HUES6 (cell line): ENCODE data around the gene GRM8.

Source experiments
- H3K27ac ChIP-seq: 2 replicates; pipeline ENCODE4 v1.7.0; 2013; ENCODE audit warnings: low read depth, mild to moderate bottlenecking, low read length, inconsistent platforms
- H3K27me3 ChIP-seq: 2 replicates; pipeline ENCODE4 v1.6.1; 2013; ENCODE audit warnings: low read length; ENCODE audit not compliant: control insufficient read depth, insufficient read depth
- H3K36me3 ChIP-seq: 2 replicates; pipeline ENCODE4 v1.6.1; 2013; ENCODE audit warnings: low read length; ENCODE audit not compliant: control insufficient read depth, insufficient read depth
- H3K4me1 ChIP-seq: 2 replicates; pipeline ENCODE4 v1.6.1; 2013; ENCODE audit warnings: low read length; ENCODE audit not compliant: control insufficient read depth, insufficient read depth
- H3K4me3 ChIP-seq: 2 replicates; pipeline ENCODE4 v1.5.1; 2013; ENCODE audit warnings: low read depth, low read length
- H3K9ac ChIP-seq: one replicate; pipeline ENCODE4 v1.6.1; 2013; ENCODE audit warnings: mild to moderate bottlenecking, low read length
- H3K9me3 ChIP-seq: 2 replicates; pipeline ENCODE4 v1.6.1; 2013; ENCODE audit warnings: low read depth, low read length; ENCODE audit not compliant: control insufficient read depth, insufficient read depth

GRM8 gene

DNA sequence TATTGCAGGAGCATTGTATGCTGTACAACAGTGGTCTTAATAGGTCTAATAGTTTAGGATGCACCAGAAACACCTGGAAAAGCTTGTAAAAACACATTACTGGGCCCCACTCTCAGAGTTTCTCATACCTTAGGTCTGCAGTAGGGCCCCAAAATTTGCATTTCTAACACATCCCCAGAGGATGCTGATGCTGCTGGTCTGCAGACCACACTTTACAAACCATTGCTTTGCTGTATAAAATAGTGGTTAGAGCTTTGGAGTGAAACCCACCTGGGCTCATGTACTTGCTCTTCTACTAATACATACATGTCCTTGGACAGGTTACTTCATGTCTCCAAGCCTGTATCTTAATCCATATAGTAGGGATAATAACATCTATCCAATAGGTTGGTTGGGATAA, 279.7 kb downstream of the GRM8 start:
- H3K4me3 ChIP-seq = no peak overlapping the region
- no peak overlapping the region for H3K27ac ChIP-seq
- H3K9ac ChIP-seq = no peak overlapping the region
- no peaks in the 10 kb centered on the region for H3K27me3 ChIP-seq
- no peaks in the 10 kb centered on the region for H3K4me1 ChIP-seq
- H3K36me3 ChIP-seq = no peaks in the 10 kb centered on the region
- no peaks in the 10 kb centered on the region for H3K9me3 ChIP-seq

GRCh38 chr7:126972571-126972970, 280.2 kb downstream of the GRM8 start:
- Histone ChIP-seq H3K4me1 (no peaks in the 10 kb centered on the region), H3K27ac (no peak overlapping the region)

DNA sequence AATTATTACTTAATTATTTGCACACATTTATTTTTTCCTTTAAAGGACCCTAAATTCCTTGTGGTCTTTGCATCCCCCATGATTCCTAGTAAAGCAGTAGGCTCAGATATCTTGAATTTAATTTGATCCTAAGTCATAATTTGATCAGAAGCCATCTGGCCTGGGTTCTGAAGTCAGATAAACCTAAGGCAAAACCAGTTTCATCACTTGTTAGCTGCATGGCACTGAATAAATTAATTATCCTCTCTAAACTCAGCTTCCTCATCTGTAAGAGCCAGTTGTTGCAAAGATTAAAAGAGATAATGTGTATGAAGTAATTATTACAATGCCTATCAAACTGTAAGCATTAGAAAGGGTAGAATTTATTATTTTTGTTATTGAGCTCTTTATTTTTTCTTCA, 293.1 kb downstream of the GRM8 start:
- H3K9me3 ChIP-seq = no peaks in the 10 kb centered on the region
- H3K4me1 ChIP-seq = no peaks in the 10 kb centered on the region
- H3K27ac ChIP-seq = no peak overlapping the region
- no peak overlapping the region for H3K4me3 ChIP-seq
- H3K9ac ChIP-seq = no peak overlapping the region
- H3K36me3 ChIP-seq = no peaks in the 10 kb centered on the region
- no peaks in the 10 kb centered on the region for H3K27me3 ChIP-seq

More at GRCh38 chr7:126972571-126972970, 280.2 kb downstream of the GRM8 start:
- H3K9ac ChIP-seq = no peak overlapping the region
- H3K36me3 ChIP-seq = no peaks in the 10 kb centered on the region
- no peak overlapping the region for H3K4me3 ChIP-seq
- no peaks in the 10 kb centered on the region for H3K27me3 ChIP-seq
- no peaks in the 10 kb centered on the region for H3K9me3 ChIP-seq

GRCh38 chr7:126958367-126958766, 294.4 kb downstream of the GRM8 start:
- no peaks in the 10 kb centered on the region for H3K9me3 ChIP-seq
- no peak overlapping the region for H3K27ac ChIP-seq
- no peak overlapping the region for H3K9ac ChIP-seq
- no peaks in the 10 kb centered on the region for H3K27me3 ChIP-seq
- no peak overlapping the region for H3K4me3 ChIP-seq
- no peaks in the 10 kb centered on the region for H3K36me3 ChIP-seq
- no peaks in the 10 kb centered on the region for H3K4me1 ChIP-seq

- no peak overlapping the region for H3K4me3 ChIP-seq
Measured at GRCh38 chr7:126957443-126957842, 295.3 kb downstream of the GRM8 start.

GRCh38 chr7:126953461-126953860, 299.3 kb downstream of the GRM8 start:
- no peaks in the 10 kb centered on the region for H3K4me1 ChIP-seq

More at GRCh38 chr7:126957443-126957842, 295.3 kb downstream of the GRM8 start:
- Histone ChIP-seq H3K4me1 (no peaks in the 10 kb centered on the region), H3K36me3 (no peaks in the 10 kb centered on the region), H3K27ac (no peak overlapping the region), H3K9me3 (no peaks in the 10 kb centered on the region), H3K27me3 (no peaks in the 10 kb centered on the region), H3K9ac (no peak overlapping the region)

GRCh38 chr7:126948664-126949063, 304.1 kb downstream of the GRM8 start:
- H3K9ac ChIP-seq = no peak overlapping the region
- no peak overlapping the region for H3K4me3 ChIP-seq
- no peaks in the 10 kb centered on the region; the same call in 1 of the 2 replicates for H3K27me3 ChIP-seq
- no peak overlapping the region for H3K27ac ChIP-seq
- no peaks in the 10 kb centered on the region for H3K4me1 ChIP-seq
- H3K36me3 ChIP-seq = no peaks in the 10 kb centered on the region
- H3K9me3 ChIP-seq = no peaks in the 10 kb centered on the region

More at GRCh38 chr7:126953461-126953860, 299.3 kb downstream of the GRM8 start:
- Histone ChIP-seq H3K4me3 (no peak overlapping the region), H3K9me3 (no peaks in the 10 kb centered on the region), H3K27ac (no peak overlapping the region), H3K36me3 (no peaks in the 10 kb centered on the region), H3K9ac (no peak overlapping the region), H3K27me3 (no peaks in the 10 kb centered on the region)

- Histone ChIP-seq H3K9ac (no peak overlapping the region), H3K36me3 (no peaks in the 10 kb centered on the region), H3K27me3 (no peaks in the 10 kb centered on the region), H3K4me1 (no peaks in the 10 kb centered on the region), H3K9me3 (no peaks in the 10 kb centered on the region), H3K4me3 (no peak overlapping the region), H3K27ac (no peak overlapping the region)
Measured at GRCh38 chr7:126940723-126941307, 311.9 kb downstream of the GRM8 start.

- H3K9ac ChIP-seq = no peak overlapping the region
- H3K9me3 ChIP-seq = no peaks in the 10 kb centered on the region
- H3K27me3 ChIP-seq = no peaks in the 10 kb centered on the region; the same call in 1 of the 2 replicates
- H3K4me1 ChIP-seq = no peaks in the 10 kb centered on the region
- no peak overlapping the region for H3K4me3 ChIP-seq
- no peak overlapping the region for H3K27ac ChIP-seq
- no peaks in the 10 kb centered on the region for H3K36me3 ChIP-seq
Measured at GRCh38 chr7:126937171-126937570, 315.6 kb downstream of the GRM8 start.

DNA sequence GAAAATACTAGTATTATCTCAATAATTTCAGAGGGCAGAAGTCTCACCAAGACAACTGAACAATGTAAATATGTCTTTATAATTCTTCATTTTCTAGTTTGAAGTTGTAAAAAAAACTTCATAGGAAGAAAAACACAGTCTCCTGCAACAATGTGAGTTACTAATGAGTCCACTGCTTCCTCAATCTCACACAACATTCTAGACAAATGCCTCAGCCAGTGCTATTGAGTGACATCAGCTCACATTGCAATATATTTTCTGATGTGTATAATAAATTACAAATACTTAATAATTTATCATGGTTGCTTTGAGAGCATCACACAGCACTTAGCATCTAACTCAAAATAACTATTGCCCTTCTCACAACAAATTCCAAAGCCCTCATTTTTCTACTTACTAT, 321.2 kb downstream of the GRM8 start:
- H3K4me1 ChIP-seq = no peaks in the 10 kb centered on the region
- no peak overlapping the region for H3K9ac ChIP-seq
- no peaks in the 10 kb centered on the region; the same call in 1 of the 2 replicates for H3K27me3 ChIP-seq

DNA sequence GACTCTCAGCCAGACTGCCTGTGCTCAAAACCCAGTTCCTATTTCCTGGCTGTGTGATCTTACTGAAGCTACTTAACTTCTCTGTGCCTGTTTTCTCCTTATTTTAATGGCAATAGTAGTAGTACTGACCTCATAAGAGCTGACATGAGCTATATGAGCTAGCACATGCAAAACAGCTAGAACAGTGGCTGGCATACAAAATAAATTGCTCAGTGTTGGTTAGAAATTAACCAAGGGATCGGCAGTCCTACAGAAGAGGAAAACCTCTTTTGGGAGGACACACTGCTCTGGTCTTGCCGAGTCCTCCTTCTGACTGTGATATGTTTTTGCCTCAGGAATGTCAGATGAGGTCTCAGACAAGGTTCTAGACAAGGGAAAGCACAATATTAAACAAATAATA, 322.6 kb downstream of the GRM8 start:
- H3K4me1 ChIP-seq = no peaks in the 10 kb centered on the region
- no peaks in the 10 kb centered on the region for H3K9me3 ChIP-seq
- H3K27me3 ChIP-seq = no peaks in the 10 kb centered on the region; the same call in 1 of the 2 replicates
- no peak overlapping the region for H3K27ac ChIP-seq
- no peaks in the 10 kb centered on the region for H3K36me3 ChIP-seq
- H3K9ac ChIP-seq = no peak overlapping the region
- H3K4me3 ChIP-seq = no peak overlapping the region

More for the DNA sequence above, 321.2 kb downstream of the GRM8 start:
- Histone ChIP-seq H3K4me3 (no peak overlapping the region), H3K9me3 (no peaks in the 10 kb centered on the region), H3K27ac (no peak overlapping the region), H3K36me3 (no peaks in the 10 kb centered on the region)
